GM19324 (cell line): ENCODE results near the gene CASTOR1.

ENCODE experiments used
- ATAC-seq: cut with Tn5 transposase; IDR thresholded peaks from one replicate; pipeline ENCODE4 v1.9.1; 2021; ENCODE audit warnings: mild to moderate bottlenecking, moderate library complexity; ENCODE audit not compliant: unreplicated experiment, low FRiP score

Gene CASTOR1

GRCh38 chr22:30266445-30267381 lies 22.6 kb downstream of the CASTOR1 start, which contains the start of gene OSM:
Gene OSM, minus strand, starts transcription at chr22:30266851. Its CDS starts 52 bp downstream, at chr22:30266799.
- ATAC-seq = peak; percentile 1

DNA sequence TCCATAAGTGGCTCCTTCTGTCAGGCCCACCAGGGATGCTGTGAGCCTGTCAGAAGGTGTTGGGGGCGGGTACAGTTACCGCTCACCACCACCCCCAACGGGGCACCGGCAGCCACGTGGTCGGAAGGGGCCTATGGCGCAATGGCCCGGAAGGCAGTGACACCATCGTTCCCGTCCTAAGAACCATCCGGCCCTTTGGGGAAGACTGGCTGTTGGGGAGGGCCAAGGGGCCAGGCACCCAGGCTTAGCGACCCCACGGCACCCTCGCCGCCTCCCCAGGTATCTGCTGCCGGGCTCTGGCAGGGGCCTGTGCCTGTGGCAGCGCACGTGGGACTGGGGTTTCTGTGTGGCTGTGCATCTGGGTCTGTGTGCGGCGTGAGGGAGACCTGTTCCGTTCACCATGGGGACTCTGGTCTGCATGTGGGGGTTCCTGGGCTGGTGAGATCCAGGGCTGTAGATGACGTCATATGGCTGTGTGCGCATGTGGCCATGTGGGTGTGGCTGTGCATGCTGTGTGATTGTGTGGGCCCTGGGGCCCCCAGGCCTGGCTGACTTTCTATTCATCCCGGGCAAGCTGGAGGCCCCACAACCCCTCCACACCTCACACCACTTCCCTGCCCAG lies 23.4 kb downstream of the CASTOR1 start:
- ATAC-seq = peak; percentile 64

DNA sequence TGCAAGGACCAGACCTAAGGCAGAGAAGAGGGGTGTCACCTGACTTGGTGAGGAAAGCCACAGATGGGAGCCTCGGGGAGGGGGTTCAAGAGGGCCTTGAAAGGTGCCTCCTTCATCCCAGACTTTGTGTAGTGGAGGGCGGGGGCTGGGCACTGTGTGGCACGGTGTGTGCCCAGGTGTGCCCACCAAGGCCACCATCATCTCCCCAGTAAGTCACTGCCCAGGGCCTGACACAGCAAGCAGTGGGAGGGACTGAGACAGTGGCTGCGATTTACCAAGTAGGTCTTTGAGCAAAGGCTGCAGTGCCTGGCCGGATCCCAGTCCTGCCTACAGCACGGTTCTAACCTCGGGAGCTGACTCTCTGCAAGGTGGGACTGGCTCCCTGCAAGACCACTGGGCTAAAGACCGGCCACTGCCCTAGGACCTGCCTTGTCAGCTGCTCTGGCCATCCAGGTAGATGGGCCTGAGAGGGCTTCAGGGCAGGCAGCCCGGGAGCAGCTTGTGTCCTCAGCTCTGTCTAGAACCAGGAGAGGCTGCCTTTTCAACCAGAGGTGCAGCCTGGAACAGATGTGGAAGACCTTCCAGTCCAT lies 24.1 kb downstream of the CASTOR1 start:
- no peak for ATAC-seq

DNA sequence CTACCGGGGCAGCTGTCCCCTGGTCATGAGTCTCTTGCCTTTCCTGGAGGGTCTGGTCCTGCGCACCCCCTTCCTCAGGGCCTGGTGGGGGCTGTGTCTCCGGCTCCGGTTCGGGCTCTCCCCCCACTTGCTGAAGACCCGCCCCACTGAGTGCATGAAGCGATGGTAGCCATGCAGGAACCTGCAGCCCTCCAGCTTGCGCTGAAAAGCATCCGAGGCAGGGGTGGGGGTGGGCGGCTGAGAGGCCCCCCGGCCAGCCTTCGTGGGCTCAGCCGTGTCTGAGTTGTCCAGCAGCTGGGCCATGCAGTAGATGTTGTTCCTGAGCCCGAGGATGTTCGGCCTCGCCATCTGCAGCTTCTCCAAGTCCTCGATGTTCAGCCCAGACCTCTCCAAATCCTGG lies 25.4 kb downstream of the CASTOR1 start:
- ATAC-seq = no peak

DNA sequence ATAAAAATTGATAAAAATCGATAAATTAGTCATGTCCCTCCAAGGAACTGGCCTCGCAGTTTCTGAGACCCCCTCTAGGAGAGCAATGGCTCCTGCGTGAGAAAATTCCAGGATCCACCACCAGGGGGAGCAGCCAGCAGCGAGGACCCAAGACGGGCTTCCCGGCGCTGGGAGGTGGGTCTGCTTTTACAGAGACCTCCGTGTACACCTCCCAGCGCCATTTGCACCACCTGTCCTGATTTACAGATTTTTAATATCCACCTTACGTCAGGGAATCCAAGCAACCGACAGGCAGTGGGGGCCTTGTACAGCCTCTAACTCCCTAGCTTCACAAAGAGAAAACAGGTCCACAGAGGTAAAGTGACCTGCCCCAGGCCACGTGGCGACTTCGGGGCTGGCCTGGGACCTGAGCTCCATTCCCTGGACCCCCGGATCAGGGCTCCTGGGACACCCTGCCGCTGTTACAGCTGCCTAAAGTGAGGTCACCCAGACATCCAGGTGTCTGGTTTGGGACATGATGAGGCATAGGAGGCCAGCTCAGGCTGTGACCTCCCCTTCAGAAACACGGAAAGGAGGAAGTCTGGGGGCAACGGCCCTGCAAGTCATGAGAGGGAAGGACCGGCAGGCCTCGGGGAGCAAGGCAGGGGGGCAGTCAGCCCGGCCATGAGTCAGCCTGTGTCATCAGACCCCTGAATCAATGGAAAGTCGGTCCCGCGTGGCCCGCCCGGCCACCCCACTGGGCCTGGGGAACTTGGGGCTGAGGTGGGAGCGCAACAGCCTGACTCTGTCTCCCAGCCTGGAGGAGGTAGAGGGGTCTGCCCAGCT lies 26.2 kb downstream of the CASTOR1 start:
- ATAC-seq = no peak

DNA sequence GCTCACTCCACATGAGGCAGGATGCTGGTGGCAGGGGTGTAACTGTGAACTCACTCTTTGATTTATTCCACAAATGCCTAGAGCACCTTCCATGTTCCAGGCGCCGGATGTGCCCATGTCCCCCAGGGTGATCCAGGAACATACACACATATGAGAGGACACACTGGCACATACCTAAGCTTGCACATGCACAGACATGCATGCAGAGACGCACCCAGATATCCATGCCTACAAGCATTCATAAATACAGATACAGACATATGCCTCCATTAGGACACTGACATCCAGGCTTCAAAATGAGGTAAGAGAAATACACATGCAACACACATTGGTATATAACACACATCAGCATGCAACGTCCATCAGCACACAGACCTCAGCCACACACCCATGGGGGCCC lies 27.2 kb downstream of the CASTOR1 start:
- no peak for ATAC-seq

GRCh38 chr22:30261134-30261533 lies 28.2 kb downstream of the CASTOR1 start:
- ATAC-seq = no peak

DNA sequence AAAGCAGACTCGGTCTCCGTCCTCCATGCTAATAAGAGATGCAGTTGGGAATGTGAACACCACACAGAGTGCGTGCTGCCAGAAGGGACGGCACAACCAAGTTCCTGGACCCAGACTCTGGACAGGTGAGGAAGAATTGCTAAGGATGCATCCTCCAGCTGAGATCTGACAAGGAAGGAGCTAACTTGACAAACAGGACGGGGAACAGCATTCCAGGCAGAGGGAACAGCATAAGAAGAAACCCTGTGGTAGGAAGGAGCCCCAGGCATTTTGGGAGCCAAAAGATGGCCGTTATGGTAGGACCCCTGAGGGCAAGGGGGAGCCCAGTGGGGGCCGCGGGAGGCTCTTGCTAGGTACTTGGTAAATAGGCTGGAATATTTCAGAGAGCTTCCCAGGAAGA lies 28.6 kb downstream of the CASTOR1 start:
- no peak for ATAC-seq

GRCh38 chr22:30260276-30260675 lies 29.0 kb downstream of the CASTOR1 start:
- ATAC-seq = no peak

- ATAC-seq = no peak
Observed at GRCh38 chr22:30254314-30254713, 35.0 kb downstream of the CASTOR1 start.

- ATAC-seq = no peak
Observed at GRCh38 chr22:30253205-30253852, 36.0 kb downstream of the CASTOR1 start.

- no peak for ATAC-seq
Observed at GRCh38 chr22:30252411-30253204, 36.7 kb downstream of the CASTOR1 start.

DNA sequence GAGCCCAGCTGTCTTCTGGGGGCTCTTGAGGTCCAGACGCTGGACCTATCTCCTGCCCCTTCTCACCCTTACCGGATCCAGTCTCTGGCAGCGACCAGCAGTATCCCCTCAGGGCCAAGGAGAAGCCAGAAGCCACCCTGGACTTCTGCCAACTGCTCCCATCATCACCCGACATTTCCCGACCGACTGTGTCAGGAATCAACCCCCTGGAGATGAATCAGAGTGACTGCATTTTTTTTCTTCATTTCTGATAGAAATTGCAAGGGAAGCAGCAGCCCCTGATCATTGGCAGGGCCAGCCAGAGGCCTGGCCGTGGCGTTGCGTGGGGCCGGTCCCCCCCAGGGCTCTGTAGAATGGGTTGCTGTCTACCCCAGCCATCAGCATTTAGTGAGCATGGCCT lies 37.6 kb downstream of the CASTOR1 start:
- no peak for ATAC-seq

DNA sequence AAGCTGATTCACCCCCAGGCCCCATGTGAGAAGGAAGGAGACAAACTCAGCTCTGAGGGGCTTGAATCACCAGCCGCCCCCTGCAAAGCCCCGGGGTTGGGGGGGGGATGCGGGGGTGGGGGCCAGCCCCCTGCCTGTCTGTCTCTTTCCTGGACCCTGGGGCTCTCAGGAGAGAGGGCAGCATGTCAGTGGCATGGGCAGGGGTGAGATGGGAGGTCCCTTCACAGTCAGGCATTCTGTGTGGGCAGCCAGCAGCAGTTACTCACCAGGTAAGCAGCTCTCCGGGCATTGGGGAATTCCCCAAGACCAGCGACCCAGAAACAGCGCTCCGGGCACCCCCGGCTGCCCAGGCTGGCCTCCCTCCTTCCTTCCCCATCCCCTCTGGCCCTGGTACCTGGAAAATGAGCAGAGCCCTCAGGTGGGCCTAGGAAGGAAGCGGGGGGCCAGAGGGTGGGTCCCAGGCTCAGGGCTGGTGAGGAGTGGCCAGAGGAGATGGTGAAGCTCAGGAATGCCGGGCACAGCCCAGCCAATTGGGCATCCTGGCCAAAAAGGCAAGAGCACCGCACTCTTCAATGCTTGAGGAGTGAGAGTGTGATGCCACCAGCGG lies 38.5 kb downstream of the CASTOR1 start:
- no peak for ATAC-seq

DNA sequence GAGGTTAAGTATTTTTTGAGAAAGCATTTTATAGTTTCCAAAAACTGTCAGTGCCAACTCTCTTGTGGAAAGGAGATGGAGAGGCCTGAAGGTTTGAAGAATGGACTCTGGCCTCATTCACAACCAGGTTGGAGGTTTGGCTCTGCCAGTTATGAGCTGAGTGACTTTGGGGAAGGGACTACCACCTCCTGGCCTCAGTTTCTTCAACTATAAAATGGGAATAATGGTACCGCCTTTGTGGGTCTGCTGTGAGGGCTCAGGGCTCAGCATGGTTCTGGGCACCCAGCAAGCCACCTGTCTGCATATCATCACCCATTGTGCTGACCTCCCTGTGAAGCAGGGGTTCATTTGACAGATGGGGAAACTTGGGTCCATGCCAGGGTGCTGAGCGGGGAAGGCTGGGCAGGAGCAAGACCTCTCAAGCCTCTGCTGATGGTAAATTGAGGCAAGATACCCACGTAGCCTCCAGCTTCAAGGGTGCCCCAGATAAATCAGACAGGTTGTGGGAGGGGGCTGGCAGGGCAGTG lies 39.2 kb downstream of the CASTOR1 start:
- no peak for ATAC-seq

GRCh38 chr22:30249049-30250038 lies 40.0 kb downstream of the CASTOR1 start:
- no peak for ATAC-seq

DNA sequence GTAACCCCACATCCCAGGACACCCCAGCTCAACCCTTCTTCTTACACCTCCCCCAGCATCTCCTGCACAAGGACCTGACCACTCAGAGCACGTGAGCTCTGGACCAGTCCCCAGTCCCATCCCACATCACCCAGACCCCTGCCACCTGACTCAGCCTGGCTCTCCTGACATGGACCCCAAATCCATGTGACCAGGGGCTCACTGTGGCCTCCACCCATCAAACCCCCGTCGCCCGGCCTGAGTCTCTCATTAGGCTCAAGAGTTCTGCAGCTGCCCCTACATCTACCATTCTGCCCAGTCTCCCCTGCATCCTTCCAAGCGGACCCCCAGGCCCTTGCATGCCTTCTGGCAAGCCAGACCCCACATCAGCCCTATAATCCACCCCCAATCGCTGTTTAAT lies 40.8 kb downstream of the CASTOR1 start:
- ATAC-seq = no peak
